Body of pancreas (tissue), 4 donors: ENCODE results near the gene ADAMTS7.

Source experiments
- CTCF ChIP-seq, 7 experiments: fragments of 450-650 bp in 4 of 7; fragments of 200-600 bp in 3 of 7; sonication (generic) in 3 of 7; IDR thresholded peaks; one replicate each; pipeline ENCODE4 v1.5.1; 2016 to 2019; ENCODE audit warnings: antibody characterized with exemption in 7 of 7
- POLR2A ChIP-seq, 3 donors: fragments of 450-650 bp; IDR thresholded peaks; one replicate each; pipeline ENCODE4 v1.6.1; 2016; ENCODE audit warnings: antibody characterized with exemption in 3 of 3, mild to moderate bottlenecking in 2 of 3

- TF ChIP-seq CTCF (IDR thresholded peaks at IDR 0.05) (no peak), POLR2A (IDR thresholded peaks at IDR 0.05) (no peak)
Observed at GRCh38 chr15:78732634-78733033, 78.6 kb downstream of the ADAMTS7 start.
